Stimulated activated CD8-positive, alpha-beta memory T cell treated with anti-CD3 and anti-CD28 coated beads, Interleukin-2, amount 100 ng/mL, for 48 hours (primary cell): Measurements from ENCODE around the gene CPNE1.

Experiments used
- DNase-seq, 2 donors: peaks; one replicate each; pipeline ENCODE4 v3.0.0-alpha.2; 2020; ENCODE audit warnings: low read depth in 2 of 2

Gene CPNE1

GRCh38 chr20:35620818-35621559 lies 43.7 kb downstream of the CPNE1 start:
- no peak for DNase-seq

DNA sequence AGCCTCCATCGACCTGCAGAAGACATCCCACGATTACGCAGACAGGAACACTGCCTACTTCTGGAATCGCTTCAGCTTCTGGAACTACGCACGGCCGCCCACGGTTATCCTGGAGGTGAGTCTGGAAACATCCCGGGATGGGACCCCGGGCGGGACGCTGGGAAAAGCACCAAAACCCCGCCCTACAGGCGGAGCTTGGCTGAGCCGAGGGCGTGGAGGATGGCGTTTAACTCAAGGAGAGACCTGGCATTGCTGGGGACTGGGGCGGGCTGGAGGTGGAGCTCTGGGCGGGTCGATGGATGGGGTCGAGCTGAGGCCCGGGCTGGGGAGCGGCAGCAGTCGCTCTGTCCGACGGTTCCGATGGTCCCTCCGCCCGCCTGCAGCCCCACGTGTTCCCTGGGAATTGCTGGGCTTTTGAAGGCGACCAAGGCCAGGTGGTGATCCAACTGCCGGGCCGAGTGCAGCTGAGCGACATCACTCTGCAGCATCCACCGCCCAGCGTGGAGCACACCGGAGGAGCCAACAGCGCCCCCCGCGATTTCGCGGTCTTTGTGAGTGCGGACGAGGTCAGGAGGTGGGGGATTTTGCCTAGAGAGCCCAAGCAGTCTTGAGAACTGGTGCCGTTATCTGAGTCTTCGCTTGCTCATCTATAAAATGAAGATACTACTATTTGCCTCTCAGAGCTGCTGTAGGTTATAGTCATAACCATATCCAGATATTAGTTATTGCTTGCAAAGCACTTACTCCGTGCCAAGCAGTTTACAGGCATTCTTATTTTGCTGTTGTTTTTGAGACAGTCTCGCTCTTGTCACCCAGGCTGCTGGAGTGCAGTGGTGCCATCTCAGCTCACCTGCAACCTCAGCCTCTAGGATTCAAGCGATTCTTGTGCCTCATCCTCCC lies 45.3 kb downstream of the CPNE1 start:
- peak; percentile 66 to 77 for DNase-seq

DNA sequence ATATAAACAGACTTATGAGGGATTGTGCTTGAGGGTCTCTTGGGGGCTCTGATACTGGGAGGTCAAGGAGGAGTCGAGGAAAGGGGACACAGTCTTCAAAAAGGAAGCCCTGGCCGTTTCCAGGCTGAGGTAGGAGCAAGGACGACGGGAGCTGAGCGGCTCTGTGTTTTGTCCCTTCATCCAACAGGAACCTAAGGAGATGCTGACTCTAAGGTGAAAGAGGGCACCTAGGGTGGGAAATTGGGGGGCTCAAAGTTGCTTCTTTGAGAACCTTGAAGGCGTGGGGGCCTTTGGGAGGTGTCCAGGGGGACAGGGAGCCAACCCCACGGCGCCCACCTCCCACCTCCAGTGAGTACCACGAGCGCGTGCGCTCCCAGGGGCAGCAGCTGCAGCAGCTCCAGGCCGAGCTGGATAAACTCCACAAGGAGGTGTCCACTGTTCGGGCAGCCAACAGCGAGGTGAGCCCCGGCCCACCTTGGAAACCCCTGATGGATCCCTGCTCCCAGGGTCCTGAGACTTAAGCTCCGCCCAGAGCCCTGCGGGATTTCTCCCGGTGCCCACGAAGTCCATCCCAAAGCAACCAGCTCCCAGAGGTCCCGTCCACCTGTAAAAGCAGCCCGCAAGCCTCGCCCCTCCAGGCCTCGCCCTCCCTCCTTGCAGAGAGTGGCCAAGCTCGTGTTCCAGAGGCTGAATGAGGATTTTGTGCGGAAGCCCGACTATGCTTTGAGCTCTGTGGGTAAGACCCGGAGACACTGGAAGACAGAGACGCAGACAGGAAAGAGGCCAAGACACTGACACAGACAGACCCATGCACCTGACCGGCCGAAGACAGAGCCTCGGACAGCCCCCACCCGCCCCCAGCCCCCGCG lies 46.2 kb downstream of the CPNE1 start:
- no peak for DNase-seq

GRCh38 chr20:35617397-35618262 lies 47.1 kb downstream of the CPNE1 start:
- DNase-seq, result peak in 1 of 2 donors; percentile 46

DNA sequence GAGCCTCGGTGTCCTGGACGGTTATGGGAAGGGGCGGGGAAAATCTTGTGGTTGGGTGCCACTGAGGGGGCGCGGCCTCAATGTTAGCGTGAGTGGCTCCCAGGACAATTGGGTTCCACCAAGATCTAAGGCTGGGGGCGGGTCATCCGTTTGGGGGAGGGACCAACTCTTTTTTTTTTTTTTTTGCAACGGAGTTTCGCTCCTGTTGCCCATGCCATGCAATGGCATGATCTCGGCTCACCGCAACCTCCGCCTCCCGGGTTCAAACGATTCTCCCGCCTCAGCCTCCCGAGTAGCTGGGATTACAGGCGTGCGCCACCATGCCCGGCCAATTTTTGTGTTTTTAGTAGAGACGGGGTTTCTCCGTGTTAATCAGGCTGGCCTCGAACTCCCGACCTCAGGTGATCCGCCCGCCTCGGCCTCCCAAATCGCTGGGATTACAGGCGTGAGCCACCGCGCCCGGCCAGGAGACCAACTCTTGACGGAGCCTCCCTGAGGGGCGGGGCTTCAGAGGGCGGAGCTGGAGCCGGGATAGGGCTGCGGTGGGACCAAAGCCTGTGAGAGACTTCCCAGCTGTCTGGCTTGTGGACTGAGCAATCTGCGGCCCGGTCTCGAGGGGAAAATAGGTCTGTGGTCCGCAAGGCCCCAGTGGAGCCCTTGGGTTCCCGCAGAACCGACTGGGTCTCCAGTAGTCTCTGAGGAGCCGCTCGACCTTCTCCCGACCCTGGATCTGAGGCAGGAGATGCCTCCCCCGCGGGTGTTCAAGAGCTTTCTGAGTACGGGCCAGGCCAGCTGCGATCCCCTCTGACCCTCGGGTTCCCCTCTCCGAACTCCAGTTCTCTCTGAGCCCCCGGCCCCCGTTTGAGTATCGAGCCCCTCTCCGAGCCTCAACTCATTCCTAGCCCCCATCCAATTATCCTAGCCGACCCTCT lies 48.0 kb downstream of the CPNE1 start:
- DNase-seq, result peak; percentile 55 to 65

GRCh38 chr20:35615667-35616464 lies 48.8 kb downstream of the CPNE1 start, which contains the start of gene SPAG4:
TSS of gene SPAG4 (plus strand) at chr20:35615829. CDS start at chr20:35616004, 175 bp downstream.
- peak; percentile 100 for DNase-seq

DNA sequence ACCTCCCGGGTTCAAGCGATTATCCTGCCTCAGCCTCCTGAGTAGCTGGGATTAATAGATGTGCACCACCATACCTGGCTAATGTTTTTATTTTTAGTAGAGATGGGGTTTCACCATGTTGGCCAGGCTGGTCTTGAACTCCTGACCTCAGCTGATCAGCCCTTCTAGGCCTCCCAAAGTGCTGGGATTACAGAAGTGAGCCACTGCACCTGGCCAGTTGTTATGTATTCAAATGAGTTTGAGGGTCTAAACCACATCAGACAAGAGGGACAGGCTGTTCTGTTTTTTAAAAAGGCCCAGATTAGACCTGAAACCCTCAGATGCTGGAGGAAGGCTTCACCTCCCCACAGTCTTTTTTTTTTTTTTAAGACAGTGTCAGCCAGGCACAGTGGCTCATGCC lies 53.2 kb downstream of the CPNE1 start:
- DNase-seq, result no peak

- no peak for DNase-seq
These were observed 53.8 kb downstream of the CPNE1 start for GRCh38 chr20:35610833-35611427.

- no peak for DNase-seq
These were observed 57.5 kb downstream of the CPNE1 start for GRCh38 chr20:35607003-35607735.

- DNase-seq, result no peak
These were observed 58.6 kb downstream of the CPNE1 start for GRCh38 chr20:35606127-35606526.

DNA sequence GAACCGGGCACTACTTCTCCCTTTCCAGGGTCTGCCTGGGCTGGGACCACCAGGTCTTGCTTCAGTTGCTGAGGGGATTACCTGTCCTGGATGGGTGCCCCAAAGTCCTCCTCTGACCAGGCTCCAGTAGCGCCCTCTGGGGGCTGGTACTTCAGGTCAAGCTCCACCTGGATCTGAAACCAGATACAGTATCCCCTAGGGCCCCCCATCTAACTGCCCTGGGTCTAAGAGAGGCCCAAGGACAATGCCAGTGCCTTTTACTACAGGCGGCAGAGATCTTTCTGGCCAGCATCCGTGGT lies 60.3 kb downstream of the CPNE1 start:
- no peak for DNase-seq

- DNase-seq, result no peak
These were observed 60.8 kb downstream of the CPNE1 start for GRCh38 chr20:35603695-35604448.

GRCh38 chr20:35602851-35603495 lies 61.7 kb downstream of the CPNE1 start:
- DNase-seq, result no peak

GRCh38 chr20:35601990-35602389 lies 62.7 kb downstream of the CPNE1 start:
- no peak for DNase-seq

GRCh38 chr20:35600993-35601973 lies 63.4 kb downstream of the CPNE1 start:
- peak; percentile 57 to 68 for DNase-seq
